ENCODE data around the gene MGAT3. TPM values are rescaled to one million over a fixed set of nuclear protein-coding genes. Genes with fewer than 3 reads are reported as not detected.

MGAT3 gene
- polyA plus RNA-seq, 1 donor from 2014 or later: 29.1 TPM

- no peaks in the 10 kb centered on the region for H3K79me2 ChIP-seq (replicated peaks; ENCODE audit: insufficient read depth, low read length)
- no peaks in the 10 kb centered on the region for H3K36me3 ChIP-seq (ENCODE audit: insufficient read depth, low read length)
- H3F3A ChIP-seq (ENCODE audit: insufficient read depth, low read length, poor library complexity, severe bottlenecking): no peaks in the 10 kb centered on the region
- no peak overlapping the region for H3K27ac ChIP-seq (ENCODE audit: low read length)
- no peak overlapping the region for H2AFZ ChIP-seq (ENCODE audit: low read depth, low read length)
- H3K4me3 ChIP-seq (ENCODE audit: low read length): no peak overlapping the region
- TF ChIP-seq TAF1 (IDR thresholded peaks at IDR 0.05; ENCODE audit: low read depth) (no peak), CTCF (IDR thresholded peaks at IDR 0.05; ENCODE audit: poor library complexity, severe bottlenecking) (no peak), POLR2AphosphoS5 (IDR thresholded peaks at IDR 0.05) (no peak), SMC3 (conservative IDR thresholded peaks at IDR 0.05; ENCODE audit: poor library complexity) (no peak), RAD21 (conservative IDR thresholded peaks at IDR 0.05) (no peak), REST (IDR thresholded peaks at IDR 0.05; ENCODE audit: borderline replicate concordance) (no peak), MXI1 (conservative IDR thresholded peaks at IDR 0.05; ENCODE audit: poor library complexity, severe bottlenecking) (no peak), EP300 (conservative IDR thresholded peaks at IDR 0.05; ENCODE audit: poor library complexity, severe bottlenecking) (no peak), EZH2 (IDR thresholded peaks at IDR 0.05; ENCODE audit: borderline replicate concordance, insufficient read depth, low read length, poor library complexity, severe bottlenecking) (no peak)
- H4K20me1 ChIP-seq (ENCODE audit: insufficient read depth): no peaks in the 10 kb centered on the region
- no peaks in the 10 kb centered on the region for H3K27me3 ChIP-seq (ENCODE audit: insufficient read depth, low read depth, low read length)
- no peak overlapping the region for H3K4me2 ChIP-seq (ENCODE audit: low read length)
- H3K9me3 ChIP-seq (ENCODE audit: low read length): no peaks in the 10 kb centered on the region
- H3K9ac ChIP-seq (ENCODE audit: low read length): no peak overlapping the region
- H3K9me2 ChIP-seq (ENCODE audit: insufficient read depth, low read length): no peaks in the 10 kb centered on the region
Observed at GRCh38 chr22:39434243-39434653, 22.6 kb upstream of the MGAT3 start.

GRCh38 chr22:39434721-39435120, 22.1 kb upstream of the MGAT3 start:
- Histone ChIP-seq H3K36me3 (ENCODE audit: insufficient read depth, low read length) (no peaks in the 10 kb centered on the region), H3K9ac (ENCODE audit: low read length) (no peak overlapping the region), H3K79me2 (replicated peaks; ENCODE audit: insufficient read depth, low read length) (no peaks in the 10 kb centered on the region)

More at GRCh38 chr22:39434721-39435120, 22.1 kb upstream of the MGAT3 start:
- no peaks in the 10 kb centered on the region for H3K9me3 ChIP-seq (ENCODE audit: low read length)
- H3K4me3 ChIP-seq (ENCODE audit: low read length): no peak overlapping the region
- TF ChIP-seq EZH2 (IDR thresholded peaks at IDR 0.05; ENCODE audit: borderline replicate concordance, insufficient read depth, low read length, poor library complexity, severe bottlenecking) (no peak), MXI1 (conservative IDR thresholded peaks at IDR 0.05; ENCODE audit: poor library complexity, severe bottlenecking) (no peak), POLR2AphosphoS5 (IDR thresholded peaks at IDR 0.05) (no peak), REST (IDR thresholded peaks at IDR 0.05; ENCODE audit: borderline replicate concordance) (no peak), SMC3 (conservative IDR thresholded peaks at IDR 0.05; ENCODE audit: poor library complexity) (no peak), RAD21 (conservative IDR thresholded peaks at IDR 0.05) (no peak), EP300 (conservative IDR thresholded peaks at IDR 0.05; ENCODE audit: poor library complexity, severe bottlenecking) (no peak), TAF1 (IDR thresholded peaks at IDR 0.05; ENCODE audit: low read depth) (no peak)
- H4K20me1 ChIP-seq (ENCODE audit: insufficient read depth): no peaks in the 10 kb centered on the region
- no peaks in the 10 kb centered on the region for H3F3A ChIP-seq (ENCODE audit: insufficient read depth, low read length, poor library complexity, severe bottlenecking)
- no peaks in the 10 kb centered on the region for H3K27me3 ChIP-seq (ENCODE audit: insufficient read depth, low read depth, low read length)
- H3K27ac ChIP-seq (ENCODE audit: low read length): no peak overlapping the region
- no peak overlapping the region for H2AFZ ChIP-seq (ENCODE audit: low read depth, low read length)
- H3K4me2 ChIP-seq (ENCODE audit: low read length): no peak overlapping the region
- no peaks in the 10 kb centered on the region for H3K9me2 ChIP-seq (ENCODE audit: insufficient read depth, low read length)

All from neural cell (in vitro differentiated cells).